Thyroid gland (tissue), 4 donors: ENCODE results near the gene SLCO2A1. TPM values are rescaled to one million over a fixed set of nuclear protein-coding genes. Genes with fewer than 3 reads are reported as not detected.

ENCODE experiments used
- DNase-seq, 2 donors: peaks; one replicate each; pipeline ENCODE4 v3.0.0-alpha.2; 2019
- H3K27ac ChIP-seq, 3 donors: fragments of 200-600 bp; sonication (generic); 1 replicate in 2 of 3; 2 replicates in 1 of 3; pipeline ENCODE4 v1.5.1; 2016 to 2019; ENCODE audit warnings: mild to moderate bottlenecking in 1 of 3, moderate library complexity in 1 of 3
- H3K27me3 ChIP-seq: fragments of 200-600 bp; sonication (generic); one replicate; pipeline ENCODE4 v1.5.1; 2019
- H3K36me3 ChIP-seq, 2 donors: fragments of 200-600 bp; sonication (generic); one replicate each; pipeline ENCODE4 v1.5.1; 2016 to 2019
- H3K4me1 ChIP-seq, 2 donors: fragments of 200-600 bp; sonication (generic); one replicate each; pipeline ENCODE4 v1.5.1; 2017 to 2019
- H3K4me3 ChIP-seq, 3 donors: fragments of 200-600 bp; sonication (generic); replicated peaks in 1 of 3; 1 replicate in 2 of 3; 2 replicates in 1 of 3; pipeline ENCODE4 v1.5.1; 2016; ENCODE audit warnings: mild to moderate bottlenecking in 1 of 3
- H3K9me3 ChIP-seq: fragments of 200-600 bp; sonication (generic); one replicate; pipeline ENCODE4 v1.5.1; 2017
- CTCF ChIP-seq, 6 experiments: fragments of 200-600 bp in 3 of 6; fragments of 450-650 bp in 3 of 6; sonication (generic) in 3 of 6; IDR thresholded peaks; one replicate each; pipeline ENCODE4 v1.5.1; 2016 to 2019; ENCODE audit warnings: antibody characterized with exemption in 6 of 6, mild to moderate bottlenecking in 2 of 6, inconsistent platforms in 1 of 6, moderate library complexity in 1 of 6
- POLR2A ChIP-seq, 2 donors: fragments of 450-650 bp; IDR thresholded peaks; one replicate each; pipeline ENCODE4 v1.6.1; 2017; ENCODE audit warnings: antibody characterized with exemption in 2 of 2, mild to moderate bottlenecking in 2 of 2, moderate library complexity in 1 of 2
- WGBS, 2 donors: methylation state at CpG; one replicate each; pipeline ENCODE4 v1.1.5; 2017; 5-methylcytosine and 5-hydroxymethylcytosine counted together
- intact Hi-C: fragments of 100-400 bp; cut with DNase I; formaldehyde crosslinking; loops from one replicate; pipeline ENCODE4 v1.15.1; 2023
- total RNA-seq, 4 donors: library from RNA; depleted of rRNA; stranded (reverse); fragments of >200 nt; gene quantifications; one replicate each; pipeline ENCODE4 v1.2.3, GENCODE V29; 2016

The SLCO2A1 gene
- total RNA-seq, 4 donors from 2014 or later, result 26.0 to 76.6 (median 41.0) TPM

GRCh38 chr3:133988631-133989161 lies 41.0 kb downstream of the SLCO2A1 start:
- DNase-seq, result no peak
- H3K27ac ChIP-seq, result no peak overlapping the region
- TF ChIP-seq POLR2A (IDR thresholded peaks at IDR 0.05), result no peak
- TF ChIP-seq CTCF (IDR thresholded peaks at IDR 0.05), result no peak
- 73 to 78% methylated on average over 9 of the region's 9 CpGs for WGBS, 2 donors
- H3K9me3 ChIP-seq, result no peaks in the 10 kb centered on the region
- intact Hi-C loops, result no loop called here
- no peak overlapping the region for H3K4me3 ChIP-seq
- no peaks in the 10 kb centered on the region for H3K27me3 ChIP-seq
- H3K4me1 ChIP-seq, result peaks cover 0 to 11% of the 10 kb centered on the region in 2 donors
- H3K36me3 ChIP-seq, result no peaks in the 10 kb centered on the region

DNA sequence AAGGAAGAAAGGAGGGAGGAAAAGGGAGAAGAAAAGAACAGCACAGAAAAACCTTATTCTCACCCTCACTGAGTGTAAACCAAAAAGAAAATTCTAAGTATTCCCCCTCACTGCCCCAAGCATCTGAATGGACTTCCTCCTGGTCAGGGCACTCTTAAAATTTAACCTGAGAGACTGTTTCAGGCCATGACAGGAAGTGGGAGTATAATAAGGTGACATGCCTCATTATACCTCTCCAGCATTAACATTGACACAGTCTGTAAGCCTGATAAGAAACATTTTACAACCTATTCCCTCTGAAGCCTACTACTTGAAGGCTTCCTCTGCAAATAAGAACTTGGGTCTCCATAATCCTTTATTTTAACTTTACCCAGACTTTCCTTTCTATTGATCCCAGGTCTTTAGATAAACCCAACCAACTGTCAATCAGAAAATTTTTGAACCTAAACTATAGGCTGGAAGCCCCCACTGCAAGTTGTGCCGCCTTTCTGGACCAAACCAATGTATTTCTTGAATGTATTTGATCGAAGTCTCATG lies 41.7 kb downstream of the SLCO2A1 start:
- intact Hi-C loops, result no loop called here
- Histone ChIP-seq H3K9me3 (no peaks in the 10 kb centered on the region), H3K4me3 (no peak overlapping the region), H3K27me3 (no peaks in the 10 kb centered on the region), H3K36me3 (no peaks in the 10 kb centered on the region), H3K4me1 (peaks cover 0 to 17% of the 10 kb centered on the region in 2 donors), H3K27ac (no peak overlapping the region)
- DNase-seq, result no peak
- WGBS, 2 donors, result 93 to 98% methylated on average over 2 of the region's 2 CpGs
- TF ChIP-seq CTCF (IDR thresholded peaks at IDR 0.05) (no peak), POLR2A (IDR thresholded peaks at IDR 0.05) (no peak)

DNA sequence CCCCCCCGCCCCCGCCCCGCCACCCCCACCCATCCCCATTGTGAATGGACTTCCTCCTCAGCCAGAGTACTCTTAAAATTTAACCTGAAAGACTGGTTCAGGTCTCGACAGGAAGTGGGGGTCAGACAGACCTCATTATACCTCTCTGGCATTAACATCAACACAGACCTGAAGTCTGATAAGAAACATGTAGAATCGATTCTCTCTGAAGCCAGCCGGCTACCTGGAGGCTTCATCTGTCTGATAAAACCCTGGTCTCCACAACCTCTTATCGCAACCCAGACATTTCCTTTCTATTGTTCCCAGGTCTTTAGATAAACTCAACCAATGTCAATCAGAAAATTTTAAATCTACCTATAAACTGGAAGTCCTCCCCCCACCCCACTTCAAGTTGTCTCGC lies 42.6 kb downstream of the SLCO2A1 start:
- H3K9me3 ChIP-seq, result no peaks in the 10 kb centered on the region
- WGBS, 2 donors, result 46 to 58% methylated on average over 8 of the region's 8 CpGs
- intact Hi-C loops, result no loop called here
- TF ChIP-seq POLR2A (IDR thresholded peaks at IDR 0.05) (no peak), CTCF (IDR thresholded peaks at IDR 0.05) (no peak)
- H3K4me1 ChIP-seq, result peaks cover 0 to 17% of the 10 kb centered on the region in 2 donors
- DNase-seq, result no peak
- H3K27ac ChIP-seq, result no peak overlapping the region
- no peak overlapping the region for H3K4me3 ChIP-seq
- H3K36me3 ChIP-seq, result no peaks in the 10 kb centered on the region
- H3K27me3 ChIP-seq, result no peaks in the 10 kb centered on the region

DNA sequence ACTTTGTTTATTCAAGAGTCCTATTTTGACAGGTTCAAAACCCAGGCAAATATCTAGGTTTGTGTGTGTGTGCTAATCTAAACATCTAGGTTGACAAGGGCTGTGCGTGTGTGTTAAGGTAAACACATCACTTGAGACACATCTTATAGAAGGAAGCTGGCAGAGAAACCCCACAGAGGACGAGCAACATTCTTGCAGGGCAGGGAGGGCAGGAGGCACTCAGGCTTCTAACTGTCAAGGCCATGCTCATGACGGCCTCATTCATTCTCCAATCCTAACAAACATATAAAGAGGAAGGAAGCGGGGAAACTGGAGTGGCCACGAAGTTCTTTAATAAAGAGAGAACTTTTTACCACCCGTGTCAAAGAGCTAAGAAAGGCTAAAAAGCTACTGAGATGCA lies 43.4 kb downstream of the SLCO2A1 start:
- Histone ChIP-seq H3K36me3 (no peaks in the 10 kb centered on the region), H3K27ac (no peak overlapping the region), H3K4me1 (peaks cover 0 to 18% of the 10 kb centered on the region in 2 donors), H3K9me3 (no peaks in the 10 kb centered on the region), H3K27me3 (no peaks in the 10 kb centered on the region), H3K4me3 (no peak overlapping the region)
- no peak for TF ChIP-seq POLR2A (IDR thresholded peaks at IDR 0.05)
- TF ChIP-seq CTCF (IDR thresholded peaks at IDR 0.05), result no peak
- intact Hi-C loops, result no loop called here
- 38 to 47% methylated on average over 6 of the region's 6 CpGs for WGBS, 2 donors
- DNase-seq, result no peak

DNA sequence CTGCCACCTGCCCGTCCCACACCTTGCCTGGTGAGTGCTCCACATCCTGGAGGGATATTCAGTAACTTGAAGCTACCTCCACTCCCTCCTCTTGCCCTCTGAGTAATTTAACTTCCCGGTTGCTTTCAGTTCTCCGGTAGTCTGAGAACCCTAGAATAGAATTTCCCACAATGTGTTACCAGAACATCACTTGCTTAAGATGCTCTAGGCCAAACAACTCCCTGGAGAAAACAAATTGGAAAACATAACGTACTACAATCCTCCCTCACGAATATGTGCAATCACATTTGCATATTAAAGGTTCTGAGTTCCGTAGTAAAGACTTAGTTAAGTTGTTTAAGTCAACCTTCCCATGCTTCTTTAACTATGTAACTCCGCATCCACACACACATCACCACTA lies 44.8 kb downstream of the SLCO2A1 start:
- no peaks in the 10 kb centered on the region for H3K36me3 ChIP-seq
- H3K4me3 ChIP-seq, result no peak overlapping the region
- no peak for DNase-seq
- 83 to 87% methylated on average over 7 of the region's 7 CpGs for WGBS, 2 donors
- intact Hi-C loops, result no loop called here
- no peak for TF ChIP-seq CTCF (IDR thresholded peaks at IDR 0.05)
- TF ChIP-seq POLR2A (IDR thresholded peaks at IDR 0.05), result no peak
- no peaks in the 10 kb centered on the region for H3K27me3 ChIP-seq
- H3K9me3 ChIP-seq, result no peaks in the 10 kb centered on the region
- H3K27ac ChIP-seq, result no peak overlapping the region
- peaks cover 0 to 22% of the 10 kb centered on the region in 2 donors for H3K4me1 ChIP-seq
